ENCODE measurements around the gene DIRAS3. TPM values are rescaled to one million over a fixed set of nuclear protein-coding genes. Genes with fewer than 3 reads are reported as not detected.

Gene DIRAS3
- total and polyA plus RNA-seq, 9 donors = 44.4 to 109 (median 66.5) TPM

DNA sequence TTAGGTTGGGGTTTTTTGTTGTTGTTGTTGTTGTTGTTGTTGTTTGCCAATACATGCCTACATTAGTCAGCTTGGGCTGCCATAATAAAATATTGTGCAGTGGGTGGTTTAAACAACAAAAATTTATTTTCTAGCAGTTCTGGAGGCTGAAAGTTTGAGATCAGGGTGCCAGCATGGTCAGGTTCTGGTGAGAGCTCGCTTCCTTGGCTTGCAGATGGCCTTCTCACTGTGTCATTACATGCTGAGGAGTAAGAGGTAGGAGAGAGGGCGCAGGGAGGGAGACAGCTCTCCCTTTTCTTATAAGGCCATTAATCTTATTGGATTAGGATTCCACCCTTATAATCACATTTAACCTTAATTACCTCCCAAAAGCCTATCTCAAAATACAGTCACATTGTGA, 52.7 kb downstream of the DIRAS3 start:
- TF ChIP-seq, protein P1, sequence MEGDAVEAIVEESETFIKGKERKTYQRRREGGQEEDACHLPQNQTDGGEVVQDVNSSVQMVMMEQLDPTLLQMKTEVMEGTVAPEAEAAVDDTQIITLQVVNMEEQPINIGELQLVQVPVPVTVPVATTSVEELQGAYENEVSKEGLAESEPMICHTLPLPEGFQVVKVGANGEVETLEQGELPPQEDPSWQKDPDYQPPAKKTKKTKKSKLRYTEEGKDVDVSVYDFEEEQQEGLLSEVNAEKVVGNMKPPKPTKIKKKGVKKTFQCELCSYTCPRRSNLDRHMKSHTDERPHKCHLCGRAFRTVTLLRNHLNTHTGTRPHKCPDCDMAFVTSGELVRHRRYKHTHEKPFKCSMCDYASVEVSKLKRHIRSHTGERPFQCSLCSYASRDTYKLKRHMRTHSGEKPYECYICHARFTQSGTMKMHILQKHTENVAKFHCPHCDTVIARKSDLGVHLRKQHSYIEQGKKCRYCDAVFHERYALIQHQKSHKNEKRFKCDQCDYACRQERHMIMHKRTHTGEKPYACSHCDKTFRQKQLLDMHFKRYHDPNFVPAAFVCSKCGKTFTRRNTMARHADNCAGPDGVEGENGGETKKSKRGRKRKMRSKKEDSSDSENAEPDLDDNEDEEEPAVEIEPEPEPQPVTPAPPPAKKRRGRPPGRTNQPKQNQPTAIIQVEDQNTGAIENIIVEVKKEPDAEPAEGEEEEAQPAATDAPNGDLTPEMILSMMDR (IDR thresholded peaks at IDR 0.05) = no peak
- TF ChIP-seq EP300 (IDR thresholded peaks at IDR 0.05) = no peak
- Histone ChIP-seq H3K27me3 (no peaks in the 10 kb centered on the region), H3K4me1 (ENCODE audit: insufficient read depth) (no peaks in the 10 kb centered on the region), H3K9me3 (no peaks in the 10 kb centered on the region), H3K36me3 (no peaks in the 10 kb centered on the region), H3K27ac (no peak overlapping the region), H3K4me3 (no peak overlapping the region)
- 93 to 100% (median 94%) methylated on average over 2 of the region's 2 CpGs for WGBS, 3 donors
- no peak for DNase-seq
- intact Hi-C loops (cut with DNase I) = no loop called here

Other genes starting within 250 kb of the DIRAS3 start
- 10 to 100 TPM; 50.6 to 84.4 (median 68.0) TPM for gene GNG12, start 217.2 kb downstream of the DIRAS3 start, total RNA-seq
- gene GNG12, start 217.2 kb downstream of the DIRAS3 start, polyA plus RNA-seq = 100 to 1,000 TPM in 1 of 2 donors, 10 to 100 TPM in 1; 41.0 to 121 TPM
- 100 to 1,000 TPM in 5 of 7 donors, 10 to 100 TPM in 2; 42.2 to 168 (median 120) TPM for gene WLS, start 181.9 kb upstream of the DIRAS3 start, total RNA-seq
- 100 to 1,000 TPM in 1 of 2 donors, 10 to 100 TPM in 1; 75.9 to 303 TPM for gene WLS, start 181.9 kb upstream of the DIRAS3 start, polyA plus RNA-seq